GM21723 (cell line): Measurements from ENCODE around the gene PDCD7.
"Not testable (repeated sequence)": the region's sequence is repeated elsewhere in the genome, so short reads cannot be mapped to it uniquely, and the experiment has no call there.

ENCODE experiments used
- ATAC-seq: cut with Tn5 transposase; IDR thresholded peaks from one replicate; pipeline ENCODE4 v1.9.1; 2021; ENCODE audit warnings: mild to moderate bottlenecking, moderate library complexity; ENCODE audit not compliant: unreplicated experiment

Gene PDCD7

DNA sequence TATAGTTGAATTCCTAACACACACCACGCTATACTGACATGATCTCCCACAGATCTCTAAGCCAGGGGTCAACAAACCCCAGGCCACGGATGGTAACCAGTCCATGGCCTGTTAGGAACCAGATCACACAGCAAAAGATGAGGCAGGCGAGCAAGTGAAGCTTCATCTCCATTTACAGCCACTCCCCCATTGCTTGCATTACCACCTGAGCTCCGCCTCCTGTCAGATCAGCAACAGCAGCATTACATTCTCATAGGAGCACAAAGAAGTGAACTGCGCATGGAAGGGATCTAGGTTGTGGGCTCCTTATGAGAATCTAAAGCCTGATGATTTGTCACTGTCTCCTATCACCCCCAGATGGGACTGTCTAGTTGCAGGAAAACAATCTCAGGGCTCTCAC is 2.7 kb downstream of the PDCD7 start:
- ATAC-seq = no peak

DNA sequence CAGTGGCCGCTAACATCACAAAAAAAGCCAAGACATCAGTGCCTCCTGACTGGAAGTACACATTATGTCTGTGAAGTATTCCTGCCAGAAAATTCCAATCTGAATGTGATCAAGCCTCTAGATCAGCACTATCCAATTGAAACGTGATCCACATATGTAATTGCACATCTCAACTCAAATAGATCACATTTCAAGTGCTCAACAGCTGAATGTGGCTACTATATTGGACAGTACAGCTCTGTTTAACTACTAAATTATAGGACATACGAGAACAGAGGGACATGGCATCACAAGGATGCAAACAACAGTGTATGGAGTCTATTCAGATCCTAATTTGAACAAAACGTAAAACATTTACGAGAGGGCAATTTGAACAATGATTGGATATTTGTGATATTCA is 18.1 kb downstream of the PDCD7 start:
- no peak for ATAC-seq

DNA sequence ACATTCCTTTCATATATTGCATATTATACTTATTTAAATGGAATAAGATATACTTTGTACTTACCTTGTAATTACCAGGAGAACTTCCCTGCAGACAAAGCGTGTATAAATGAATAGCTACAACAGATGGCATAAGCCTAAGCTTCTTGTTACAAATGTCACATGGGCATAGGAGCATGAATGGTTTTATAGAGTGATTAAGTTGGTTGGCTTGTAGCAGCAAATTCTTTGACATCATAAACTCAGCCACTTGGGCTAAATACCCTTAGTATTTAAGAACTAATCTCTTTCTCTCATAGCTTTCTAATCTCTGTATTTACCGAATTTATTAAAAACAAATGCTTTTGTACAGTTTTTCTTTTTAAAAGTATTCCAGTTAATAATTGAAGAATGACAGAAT is 18.5 kb downstream of the PDCD7 start, which contains the start of gene UBAP1L:
UBAP1L (minus strand) TSS at position 115 of the 400 bp plus-strand sequence. CDS start 8,985 bp downstream, outside the sequence.
- no peak for ATAC-seq

DNA sequence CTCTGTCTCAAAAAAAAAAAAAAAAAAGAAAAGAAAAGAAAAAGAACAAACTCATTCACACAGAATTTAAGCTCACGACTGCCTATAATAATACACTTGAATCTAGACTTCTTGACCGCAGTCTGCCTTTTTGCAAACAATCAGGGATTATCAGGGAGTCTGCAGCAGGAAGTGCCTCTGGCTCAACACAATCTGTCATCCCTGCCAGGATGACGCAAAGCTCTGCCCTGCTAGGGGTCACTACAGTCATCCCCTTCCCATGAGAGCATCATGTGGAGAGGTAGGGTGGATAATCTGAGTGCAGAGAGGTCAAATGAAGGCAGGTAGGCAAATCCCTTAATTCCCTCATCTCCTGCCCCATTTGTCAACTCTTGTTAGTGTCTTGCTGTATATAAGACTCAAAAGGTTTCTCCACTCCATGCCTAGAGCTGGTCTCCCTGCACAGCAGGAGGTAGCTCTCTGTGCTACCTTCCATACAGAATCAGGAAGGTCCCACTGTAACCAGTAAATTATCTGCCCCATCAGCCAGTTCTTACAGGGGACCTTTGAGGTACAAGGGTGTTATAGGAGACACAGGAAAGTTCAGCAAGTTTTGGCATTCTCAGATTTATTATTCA is 22.8 kb downstream of the PDCD7 start:
- no peak for ATAC-seq

DNA sequence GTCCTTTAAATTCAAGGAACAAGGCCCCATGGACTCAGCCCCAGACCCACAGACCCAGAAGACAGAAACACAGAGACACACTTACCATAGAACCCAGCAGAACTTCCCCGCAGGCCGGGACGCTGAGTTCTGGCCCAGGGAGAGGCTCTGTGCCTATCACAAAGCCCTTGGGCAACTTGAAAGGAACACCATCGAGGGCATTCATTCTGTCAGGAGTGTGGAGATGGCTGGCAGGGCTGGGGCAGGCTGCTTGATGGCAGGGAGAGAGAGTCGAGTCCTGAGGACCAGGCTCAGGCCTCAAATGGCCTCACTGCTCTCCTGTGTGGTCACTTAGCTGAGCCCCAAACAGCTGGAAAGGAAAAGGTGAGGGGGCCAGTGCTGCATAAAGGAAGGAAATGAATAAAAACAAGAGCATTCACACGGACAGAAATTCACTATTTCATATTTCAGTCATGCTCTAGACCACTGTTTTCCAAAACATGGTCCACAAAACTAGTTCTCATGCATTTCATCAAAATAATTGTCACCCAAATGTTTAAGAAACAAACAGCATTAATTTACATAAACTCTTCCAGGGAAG is 27.5 kb downstream of the PDCD7 start:
- no peak for ATAC-seq

DNA sequence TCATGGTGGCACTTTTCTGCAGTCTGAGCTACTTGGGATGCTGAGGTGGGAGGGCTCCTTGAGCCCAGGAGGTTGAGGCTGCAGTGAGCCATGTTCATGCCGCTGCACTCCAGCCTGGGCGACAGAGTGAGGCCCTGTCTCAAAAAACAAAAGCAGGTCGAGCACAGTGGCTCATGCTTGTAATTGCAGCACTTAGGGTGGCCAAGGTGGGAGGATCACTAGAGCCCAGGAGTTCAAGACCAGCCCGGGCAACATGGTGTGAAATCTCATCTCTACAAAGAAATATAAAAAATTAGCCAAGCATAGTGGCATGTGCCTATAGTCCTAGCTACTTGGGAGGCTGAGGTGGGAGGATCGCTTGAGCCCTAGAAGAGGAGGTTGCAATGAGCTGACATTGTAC is 28.6 kb downstream of the PDCD7 start:
- no peak for ATAC-seq

DNA sequence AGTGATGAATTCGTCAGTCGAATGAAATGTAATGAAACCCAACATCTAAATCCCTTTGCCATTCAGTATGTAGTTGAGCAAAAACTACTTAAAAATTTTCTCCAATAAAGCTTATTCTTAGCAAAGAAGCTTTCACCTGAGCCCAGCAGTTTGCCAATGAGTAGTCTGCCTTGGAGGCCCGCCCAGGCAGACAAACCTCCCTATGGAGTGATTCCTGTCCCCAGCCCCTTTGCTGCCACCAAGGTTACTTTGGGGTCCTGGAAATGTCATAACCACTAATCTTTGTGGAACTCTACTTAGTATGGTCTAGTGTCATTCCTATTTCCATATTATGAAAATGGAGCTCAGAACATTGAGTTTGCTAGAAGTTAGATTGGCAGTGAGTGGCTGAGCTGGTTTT is 30.7 kb downstream of the PDCD7 start:
- ATAC-seq = no peak

DNA sequence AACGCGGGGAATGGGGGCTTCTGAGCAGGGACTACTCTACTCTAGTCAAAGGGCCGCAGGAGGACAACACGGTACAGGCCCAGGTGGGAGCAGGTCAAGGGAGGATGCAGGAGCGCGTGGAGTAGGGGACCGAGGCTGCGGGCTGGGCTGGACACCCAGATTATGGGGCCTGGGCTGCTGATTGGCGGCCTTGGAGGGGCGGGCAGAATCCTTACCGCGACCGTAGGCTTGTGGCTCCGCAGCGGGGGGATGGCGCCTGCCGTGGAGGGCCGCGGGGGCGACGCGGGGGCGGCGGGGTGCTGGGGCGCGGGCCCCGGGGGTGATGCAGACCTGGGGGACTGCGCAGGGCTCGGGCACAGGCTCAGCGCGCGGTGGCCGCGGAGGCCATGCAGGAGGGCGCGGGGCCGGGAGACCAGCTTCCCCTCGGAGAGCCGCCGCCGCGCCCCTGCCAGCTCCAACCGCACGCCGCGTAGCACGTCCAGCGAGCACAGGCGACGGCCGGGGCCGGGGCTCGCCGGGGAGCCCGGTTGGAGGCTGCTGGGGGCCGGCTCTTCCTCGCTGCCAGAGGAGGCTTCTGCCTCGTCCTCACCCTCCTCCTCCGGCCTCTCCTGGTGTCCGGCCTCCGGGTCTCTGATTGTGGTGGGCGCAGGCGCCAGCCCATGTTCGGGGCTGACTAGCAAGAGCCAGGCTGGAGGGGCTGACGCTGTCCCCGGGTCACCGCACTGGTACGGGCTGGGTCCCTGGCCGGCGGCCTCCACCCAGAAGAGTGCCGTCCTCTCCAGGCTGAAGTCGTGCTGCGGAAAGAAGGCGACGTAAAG is 31.5 kb downstream of the PDCD7 start:
- no peak for ATAC-seq

DNA sequence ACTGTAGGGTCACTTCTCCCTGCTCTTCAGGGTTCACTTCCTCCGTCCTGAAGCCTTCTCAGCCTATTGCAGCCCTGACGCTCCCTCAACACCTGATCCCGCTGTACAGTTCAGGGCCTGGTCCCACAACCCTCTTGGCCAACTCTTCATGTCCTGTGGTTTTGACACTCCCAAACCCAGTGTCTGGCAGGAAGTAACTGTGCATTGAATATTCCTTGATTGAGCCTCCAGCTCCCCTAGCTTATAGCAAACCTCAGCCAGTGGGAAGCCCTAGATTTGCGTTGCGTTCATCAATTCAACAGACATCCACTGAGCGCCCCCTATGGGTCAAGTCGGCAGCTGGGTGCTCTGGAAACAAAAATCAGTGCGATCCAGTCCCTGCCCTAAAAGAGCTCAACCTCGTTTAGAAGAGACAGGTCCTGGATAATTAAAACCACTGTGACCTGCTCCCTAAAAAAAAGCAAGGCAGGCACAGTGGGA is 32.2 kb downstream of the PDCD7 start:
- ATAC-seq = no peak

DNA sequence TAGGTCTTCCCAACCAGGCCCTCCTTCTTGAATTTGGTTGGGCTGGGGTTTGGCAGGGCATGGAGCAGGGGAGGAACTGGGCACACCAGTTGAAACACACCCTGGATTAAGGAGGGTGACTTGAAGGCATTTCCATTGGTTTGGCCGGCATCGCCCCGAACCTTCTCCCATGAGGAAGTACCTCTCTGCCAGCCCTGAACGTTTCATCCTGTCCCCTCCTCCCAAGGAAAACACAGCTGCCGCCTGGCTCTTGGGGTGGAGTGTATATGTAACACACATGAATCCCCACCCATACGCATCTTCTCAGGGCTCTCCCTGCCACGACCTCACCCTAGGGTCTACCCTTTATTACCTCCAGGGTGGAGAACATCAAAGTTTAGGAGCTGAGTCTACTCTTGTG is 33.2 kb downstream of the PDCD7 start:
- no peak for ATAC-seq

DNA sequence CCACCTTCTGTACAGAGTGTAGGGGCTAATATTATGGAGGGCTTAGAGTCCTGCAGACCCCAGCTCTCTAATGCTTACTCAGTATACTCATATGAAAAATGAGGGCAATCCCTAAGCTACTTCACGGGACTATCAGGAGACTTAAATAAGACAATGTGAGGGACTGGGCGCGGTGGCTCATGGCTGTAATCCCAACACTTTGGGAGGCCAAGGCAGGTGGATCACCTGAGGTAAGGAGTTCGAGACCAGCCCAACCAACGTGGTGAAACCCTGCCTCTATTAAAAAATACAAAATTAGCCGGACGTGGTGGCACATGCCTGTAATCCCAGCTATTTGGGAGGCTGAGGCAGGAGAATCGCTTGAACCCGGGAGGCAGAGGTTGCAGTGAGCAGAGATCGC is 33.8 kb downstream of the PDCD7 start:
- ATAC-seq = not testable (repeated sequence)

DNA sequence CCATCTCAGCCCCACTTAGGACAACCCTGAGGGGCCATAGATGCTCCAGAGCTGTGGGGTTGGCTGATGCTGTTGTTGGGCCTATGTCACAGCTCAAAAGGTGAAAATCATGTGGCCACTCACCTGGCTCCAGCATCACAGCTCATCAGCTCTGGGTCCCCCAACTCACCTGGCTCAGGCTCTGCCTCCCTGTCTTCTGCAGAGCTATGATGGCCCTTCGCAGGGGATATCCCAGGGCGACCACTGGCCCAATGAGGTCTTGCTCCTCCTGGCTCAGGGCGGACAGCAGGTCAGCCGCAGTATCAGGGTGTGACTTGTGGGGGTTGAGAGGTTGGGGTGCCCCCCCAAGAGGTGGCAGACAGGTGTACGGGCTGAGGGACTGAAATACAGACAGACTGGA is 34.3 kb downstream of the PDCD7 start:
- ATAC-seq = no peak

DNA sequence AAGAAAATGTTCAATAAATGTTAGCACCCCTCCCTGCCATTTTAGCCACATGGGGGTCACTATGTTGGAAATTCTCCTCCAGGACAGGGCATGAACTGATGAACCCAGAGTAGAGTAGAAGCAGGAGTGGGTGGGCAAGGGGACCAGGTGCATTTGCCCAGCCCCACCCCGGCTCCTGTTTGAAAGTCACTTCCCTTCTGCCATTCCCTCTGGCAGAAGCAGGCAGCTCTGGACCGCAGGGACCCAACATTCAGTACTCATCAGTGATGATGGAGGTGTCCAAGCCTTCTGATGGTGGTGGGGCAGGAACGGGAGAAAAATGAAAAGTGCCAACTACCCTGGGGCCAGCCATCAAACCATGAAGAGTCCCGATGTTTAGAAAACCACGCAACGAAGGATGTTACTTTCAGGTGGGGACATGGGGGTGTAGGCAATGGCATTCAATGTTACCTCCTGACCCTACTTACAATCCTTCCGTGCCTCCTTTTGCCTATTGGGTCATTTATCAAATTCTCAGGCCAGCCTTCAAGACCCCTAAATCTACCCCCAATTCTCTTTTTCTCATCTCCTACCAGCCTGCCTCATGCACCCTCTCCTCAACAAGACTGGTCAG is 35.9 kb downstream of the PDCD7 start:
- no peak for ATAC-seq

DNA sequence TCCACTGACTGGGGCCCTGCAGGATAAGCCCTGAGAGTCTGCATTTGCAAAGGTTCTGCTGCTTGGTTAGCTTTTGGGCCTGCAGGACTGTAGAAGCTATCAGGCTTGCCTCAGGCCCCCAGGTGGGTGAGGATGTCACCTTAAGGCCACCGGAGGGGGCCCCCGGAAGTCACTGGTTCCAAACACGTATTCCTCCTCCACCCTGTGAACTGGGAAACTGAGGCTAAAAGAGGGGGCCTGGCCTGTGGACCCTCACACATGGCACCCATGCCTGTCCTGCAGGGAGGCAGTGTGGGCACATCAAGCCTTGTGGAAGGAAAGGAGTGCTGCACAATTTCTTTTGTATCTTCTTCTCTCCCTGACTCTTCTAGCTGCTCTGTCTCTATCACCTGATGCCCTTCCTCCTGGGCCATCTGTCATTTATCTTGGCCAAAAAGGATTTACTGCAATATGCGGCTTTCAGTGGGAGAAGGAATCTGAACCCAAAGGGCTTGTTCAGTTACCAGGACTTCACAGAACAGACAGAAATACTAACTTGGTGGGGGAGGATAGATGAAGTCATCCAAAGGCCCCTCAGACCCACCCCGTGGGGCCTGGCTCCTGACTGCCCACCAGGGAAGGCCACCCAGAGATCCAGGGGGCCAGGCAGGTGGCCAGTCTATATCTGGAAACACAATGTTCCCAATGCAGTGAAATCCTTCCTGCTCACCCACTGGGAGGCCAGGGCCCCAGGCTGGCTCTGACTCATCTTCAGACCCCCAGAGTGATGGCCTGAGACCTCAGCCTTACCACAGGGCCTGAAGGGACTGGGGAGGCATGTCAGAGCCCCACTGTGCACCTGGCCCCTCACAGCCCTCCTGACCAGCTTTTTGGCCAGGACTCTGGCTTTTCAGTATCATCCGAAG is 36.9 kb downstream of the PDCD7 start:
- no peak for ATAC-seq

DNA sequence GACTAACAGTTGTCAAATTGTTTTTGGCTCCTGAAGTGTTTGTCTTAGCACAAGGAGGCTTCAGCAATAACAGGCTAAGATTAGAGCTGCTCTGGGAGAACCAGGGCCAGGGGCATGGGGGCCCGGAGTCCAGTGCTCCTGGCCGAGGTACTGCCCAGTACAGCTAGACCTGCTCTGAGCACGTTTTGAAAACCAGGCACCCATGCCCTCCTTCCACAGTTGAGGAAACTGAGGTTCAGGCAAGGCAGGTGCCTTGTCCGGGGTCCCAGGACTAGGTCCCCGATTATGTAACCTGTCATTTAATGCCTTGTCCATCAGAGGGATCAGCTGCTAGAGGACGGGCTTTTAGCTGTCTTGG is 37.9 kb downstream of the PDCD7 start:
- no peak for ATAC-seq

DNA sequence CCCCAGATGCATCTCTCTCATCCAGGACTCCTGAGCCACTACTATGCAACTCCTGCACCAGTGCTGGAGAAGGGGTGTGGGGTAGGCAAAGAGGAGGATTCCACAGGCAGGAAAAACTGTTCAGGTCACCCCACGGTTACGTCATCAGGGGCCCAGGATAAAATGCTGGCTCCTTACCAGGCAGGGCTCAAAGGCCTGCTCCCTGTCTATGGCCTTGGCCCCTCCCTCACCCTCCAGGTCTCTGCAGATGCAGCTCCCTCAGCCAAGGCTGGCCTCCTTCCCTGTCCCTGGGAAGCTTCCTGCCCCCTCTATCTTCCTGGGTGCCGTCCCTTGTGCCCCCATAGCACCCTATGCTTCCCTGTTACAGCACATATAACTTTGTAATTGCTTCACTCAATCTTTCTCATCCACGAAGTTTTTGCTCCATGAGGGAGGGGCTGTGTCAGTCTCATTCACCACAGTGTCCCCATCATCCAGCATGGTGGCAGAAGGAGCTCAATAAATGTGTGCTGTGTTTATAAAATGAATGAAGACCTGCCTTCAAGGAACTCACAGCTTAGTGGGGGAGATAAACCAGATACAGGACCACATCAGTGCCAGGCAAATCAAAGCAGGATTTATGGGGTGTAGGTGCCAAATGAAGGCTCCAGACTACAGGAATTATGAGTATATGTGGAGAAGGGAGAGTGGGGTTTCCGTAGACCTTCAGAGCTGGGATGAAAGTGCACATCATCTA is 38.4 kb downstream of the PDCD7 start:
- no peak for ATAC-seq

DNA sequence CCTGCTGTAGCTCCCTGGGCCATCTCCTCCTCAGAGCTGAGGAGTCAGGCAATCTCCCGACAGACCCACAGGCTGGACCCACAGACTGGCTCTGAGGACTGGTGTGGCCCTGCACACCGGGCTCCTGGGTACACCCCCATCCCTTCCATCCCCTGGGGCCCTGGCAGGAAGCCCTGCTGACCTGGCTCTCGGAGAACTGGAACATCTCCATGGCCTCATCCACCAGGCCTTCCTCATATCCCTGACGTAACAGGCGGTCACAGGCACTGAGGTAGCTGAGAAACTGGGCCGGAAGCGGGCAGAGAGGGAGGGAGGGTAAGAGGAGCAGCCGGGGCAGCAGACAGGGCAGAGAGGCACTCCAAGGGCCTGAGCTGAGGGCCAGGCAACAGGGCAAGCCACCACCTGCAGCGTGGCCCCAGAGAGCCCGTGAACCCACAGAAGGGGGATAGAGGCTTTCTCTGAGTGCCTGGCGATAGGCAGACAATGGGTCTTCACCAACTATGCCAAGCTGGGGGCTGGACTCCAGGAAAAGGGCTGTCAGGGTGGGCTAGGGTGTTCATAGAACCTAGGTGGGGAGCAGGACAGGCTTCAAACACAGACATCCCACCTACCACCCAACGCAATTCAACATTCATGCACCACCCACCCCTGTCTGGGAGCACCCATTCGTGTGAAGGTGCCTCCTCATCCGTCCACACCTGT is 39.2 kb downstream of the PDCD7 start:
- ATAC-seq = no peak

DNA sequence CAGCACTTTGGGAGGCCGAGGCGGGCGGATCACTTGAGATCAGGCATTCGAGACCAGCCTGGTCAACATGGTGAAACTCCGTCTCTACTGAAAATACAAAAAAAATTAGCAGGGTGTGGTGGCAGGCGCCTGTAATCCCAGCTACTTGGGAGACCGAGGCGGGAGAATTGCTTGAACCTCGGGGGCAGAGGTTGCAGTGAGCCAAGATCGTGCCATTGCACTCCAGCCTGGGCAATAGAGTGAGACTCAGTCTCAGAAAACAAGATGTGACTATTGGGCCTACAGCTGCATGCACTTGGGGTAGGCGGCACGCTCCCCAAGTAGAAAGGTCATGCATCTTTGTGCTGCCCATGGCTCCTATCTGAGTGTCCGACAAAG is 39.8 kb downstream of the PDCD7 start:
- not testable (repeated sequence) for ATAC-seq
